Mononuclear cell (primary cell): ENCODE data around the gene CCDC116. TPM values are rescaled to one million over a fixed set of nuclear protein-coding genes. Genes with fewer than 3 reads are reported as not detected.

Experiments used
- H3K27me3 ChIP-seq: 2 replicates; pipeline ENCODE4 v1.6.0; 2011; ENCODE audit warnings: low read length, control low read depth; ENCODE audit not compliant: insufficient read depth
- H3K4me1 ChIP-seq: 2 replicates; pipeline ENCODE4 v1.5.1; 2011; ENCODE audit warnings: mild to moderate bottlenecking, low read length, control low read depth; ENCODE audit not compliant: insufficient read depth
- H3K4me3 ChIP-seq: 2 replicates; pipeline ENCODE4 v1.5.1; 2011; ENCODE audit warnings: mild to moderate bottlenecking, low read length, moderate library complexity
- H3K9me3 ChIP-seq: 2 replicates; pipeline ENCODE4 v1.5.1; 2011; ENCODE audit warnings: low read depth, mild to moderate bottlenecking, control low read depth, low read length
- total RNA-seq: library from RNA; depleted of rRNA; stranded (reverse); fragments of >200 nt; gene quantifications from one replicate; pipeline ENCODE4 v1.2.3, GENCODE V29; 2012

Gene CCDC116
- total RNA-seq, 1 donor = not detected

- Histone ChIP-seq H3K4me1 (peaks cover 31% of the 10 kb centered on the region), H3K4me3 (peak overlapping the region; percentile 45), H3K9me3 (no peaks in the 10 kb centered on the region), H3K27me3 (no peaks in the 10 kb centered on the region)
Observed at GRCh38 chr22:21650823-21651520, 18.4 kb downstream of the CCDC116 start.

- H3K9me3 ChIP-seq = no peaks in the 10 kb centered on the region
- H3K4me1 ChIP-seq = peaks cover 29% of the 10 kb centered on the region
- H3K4me3 ChIP-seq = peak overlapping the region; percentile 45
- no peaks in the 10 kb centered on the region for H3K27me3 ChIP-seq
Observed at GRCh38 chr22:21651521-21652009, 19.0 kb downstream of the CCDC116 start.

- Histone ChIP-seq H3K4me3 (peak overlapping the region; percentile 45), H3K4me1 (peaks cover 29% of the 10 kb centered on the region), H3K27me3 (no peaks in the 10 kb centered on the region), H3K9me3 (no peaks in the 10 kb centered on the region)
Observed at GRCh38 chr22:21652010-21652546, 19.5 kb downstream of the CCDC116 start.

- Histone ChIP-seq H3K27me3 (no peaks in the 10 kb centered on the region), H3K4me1 (peaks cover 35% of the 10 kb centered on the region), H3K4me3 (peak overlapping the region; percentile 45), H3K9me3 (no peaks in the 10 kb centered on the region)
Observed at GRCh38 chr22:21652547-21653545, 20.3 kb downstream of the CCDC116 start.

- Histone ChIP-seq H3K4me3 (peak overlapping the region; percentile 51), H3K27me3 (no peaks in the 10 kb centered on the region), H3K9me3 (no peaks in the 10 kb centered on the region), H3K4me1 (peaks cover 28% of the 10 kb centered on the region)
Observed at GRCh38 chr22:21657020-21657359, 24.4 kb downstream of the CCDC116 start.

- no peaks in the 10 kb centered on the region for H3K9me3 ChIP-seq
- H3K4me3 ChIP-seq = peak overlapping the region; percentile 51
- no peaks in the 10 kb centered on the region for H3K27me3 ChIP-seq
- H3K4me1 ChIP-seq = peaks cover 23% of the 10 kb centered on the region
Observed at GRCh38 chr22:21657360-21658032, 24.9 kb downstream of the CCDC116 start.

GRCh38 chr22:21659864-21660525, 27.4 kb downstream of the CCDC116 start:
- Histone ChIP-seq H3K4me3 (no peak overlapping the region), H3K9me3 (no peaks in the 10 kb centered on the region), H3K4me1 (peaks cover 20% of the 10 kb centered on the region), H3K27me3 (no peaks in the 10 kb centered on the region)

- H3K4me3 ChIP-seq = no peak overlapping the region
- no peaks in the 10 kb centered on the region for H3K27me3 ChIP-seq
- H3K4me1 ChIP-seq = peaks cover 24% of the 10 kb centered on the region
- H3K9me3 ChIP-seq = no peaks in the 10 kb centered on the region
Observed at GRCh38 chr22:21660904-21661303, 28.3 kb downstream of the CCDC116 start.

- Histone ChIP-seq H3K27me3 (no peaks in the 10 kb centered on the region), H3K4me1 (peaks cover 23% of the 10 kb centered on the region), H3K9me3 (no peaks in the 10 kb centered on the region), H3K4me3 (no peak overlapping the region)
Observed at GRCh38 chr22:21661991-21662390, 29.4 kb downstream of the CCDC116 start.

GRCh38 chr22:21663738-21664137, 31.2 kb downstream of the CCDC116 start:
- Histone ChIP-seq H3K9me3 (no peaks in the 10 kb centered on the region), H3K27me3 (no peaks in the 10 kb centered on the region)

GRCh38 chr22:21665047-21665851, 32.7 kb downstream of the CCDC116 start:
- H3K27me3 ChIP-seq = no peaks in the 10 kb centered on the region
- peaks cover 19% of the 10 kb centered on the region for H3K4me1 ChIP-seq
- H3K4me3 ChIP-seq = peak overlapping the region; percentile 96
- no peaks in the 10 kb centered on the region for H3K9me3 ChIP-seq

More at GRCh38 chr22:21663738-21664137, 31.2 kb downstream of the CCDC116 start:
- peaks cover 19% of the 10 kb centered on the region for H3K4me1 ChIP-seq
- no peak overlapping the region for H3K4me3 ChIP-seq

GRCh38 chr22:21666786-21667185, 34.2 kb downstream of the CCDC116 start:
- Histone ChIP-seq H3K4me3 (peak overlapping the region; percentile 96), H3K27me3 (no peaks in the 10 kb centered on the region), H3K9me3 (no peaks in the 10 kb centered on the region), H3K4me1 (peaks cover 19% of the 10 kb centered on the region)

GRCh38 chr22:21669026-21669425, 36.5 kb downstream of the CCDC116 start:
- no peak overlapping the region for H3K4me3 ChIP-seq
- peaks cover 19% of the 10 kb centered on the region for H3K4me1 ChIP-seq
- H3K9me3 ChIP-seq = no peaks in the 10 kb centered on the region
- H3K27me3 ChIP-seq = no peaks in the 10 kb centered on the region
